GM15510 (cell line): ENCODE results near the gene NAA35.

Source experiments
- POLR2A ChIP-seq: IDR thresholded peaks from 3 replicates; pipeline ENCODE4 v1.6.1; 2011; ENCODE audit warnings: borderline replicate concordance; ENCODE audit not compliant: insufficient read length; ENCODE audit errors: extremely low read depth

The NAA35 gene

GRCh38 chr9:86039991-86040860 is 99.3 kb downstream of the NAA35 start:
- TF ChIP-seq POLR2A = no peak

- no peak for TF ChIP-seq POLR2A
Observed at GRCh38 chr9:86040861-86041155, 99.9 kb downstream of the NAA35 start.

DNA sequence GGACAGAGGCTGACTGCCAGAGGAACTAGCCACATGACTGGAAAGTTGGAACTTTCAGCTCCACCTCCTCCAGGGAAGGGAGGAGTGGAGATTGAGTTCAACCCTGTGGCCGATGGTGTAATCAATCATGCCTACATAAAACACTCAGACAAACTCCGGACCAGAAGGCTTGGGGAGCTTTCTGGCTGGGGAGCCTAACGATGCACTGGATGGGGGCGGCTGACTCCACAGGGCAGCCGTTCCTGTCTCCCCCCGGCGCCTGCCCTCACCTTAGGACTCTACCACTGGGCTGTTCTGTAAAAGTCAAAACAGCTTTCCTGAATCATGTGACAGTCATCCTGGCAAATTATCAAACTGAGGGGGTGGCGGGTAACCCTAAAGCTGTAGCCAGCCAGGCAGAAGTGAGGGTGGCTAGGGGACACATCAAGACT is 100.4 kb downstream of the NAA35 start:
- no peak for TF ChIP-seq POLR2A

DNA sequence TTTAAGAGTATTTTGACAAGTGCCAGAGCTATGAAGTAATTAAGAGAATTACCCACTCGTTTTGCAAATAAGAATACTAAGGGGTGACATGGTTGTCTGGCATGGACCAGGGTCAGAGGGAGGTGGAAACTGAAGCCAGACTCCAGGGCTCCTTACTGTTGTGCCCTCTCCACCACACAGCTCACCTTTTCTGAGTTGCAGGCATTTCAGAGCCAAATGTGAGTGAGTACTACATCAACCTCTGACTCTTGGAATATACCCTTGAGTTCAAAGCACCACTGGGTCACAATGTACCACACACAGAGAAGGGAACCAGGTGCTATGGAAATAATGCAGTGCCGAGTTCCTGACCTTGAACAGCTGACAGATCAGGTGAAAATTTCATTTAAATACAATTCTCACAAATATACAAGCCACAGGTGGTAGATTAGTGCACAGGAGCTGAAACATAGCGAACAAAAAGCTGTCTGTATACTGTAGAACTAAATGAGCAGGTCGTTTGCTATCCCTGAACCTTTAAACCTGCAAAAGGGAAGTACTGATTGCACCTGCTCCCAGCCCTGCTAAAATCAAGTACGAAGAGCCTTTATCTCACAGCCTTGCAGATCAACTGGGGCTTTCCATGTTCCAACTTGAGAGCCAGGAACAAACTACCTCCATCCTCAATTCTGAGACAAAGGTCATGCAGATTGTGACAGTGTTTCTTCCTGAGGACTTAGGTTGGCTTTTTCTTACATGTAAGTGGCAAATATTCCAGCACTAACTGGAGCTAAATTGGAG is 101.4 kb downstream of the NAA35 start:
- TF ChIP-seq POLR2A = no peak

GRCh38 chr9:86043586-86043985 is 102.6 kb downstream of the NAA35 start:
- TF ChIP-seq POLR2A = no peak

GRCh38 chr9:86043999-86044398 is 103.1 kb downstream of the NAA35 start:
- no peak for TF ChIP-seq POLR2A

DNA sequence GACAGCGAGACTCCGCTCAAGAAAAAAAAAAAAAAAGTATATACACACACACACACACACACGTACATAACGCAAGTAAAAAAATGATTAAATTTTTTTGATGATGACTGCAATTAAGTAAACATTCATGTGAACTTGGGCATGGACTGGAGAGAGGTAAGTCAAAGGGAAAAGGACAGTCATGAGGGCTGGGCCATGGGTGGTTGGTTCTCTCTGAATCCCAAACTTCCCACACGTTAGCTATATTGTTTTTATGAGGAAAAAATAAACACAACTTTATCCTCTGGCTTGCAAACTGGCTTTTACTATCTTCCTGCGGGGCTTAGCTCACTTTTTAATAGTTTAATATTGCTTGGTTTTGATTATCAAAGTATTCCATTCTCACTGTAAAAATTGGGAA is 104.7 kb downstream of the NAA35 start:
- TF ChIP-seq POLR2A = no peak

DNA sequence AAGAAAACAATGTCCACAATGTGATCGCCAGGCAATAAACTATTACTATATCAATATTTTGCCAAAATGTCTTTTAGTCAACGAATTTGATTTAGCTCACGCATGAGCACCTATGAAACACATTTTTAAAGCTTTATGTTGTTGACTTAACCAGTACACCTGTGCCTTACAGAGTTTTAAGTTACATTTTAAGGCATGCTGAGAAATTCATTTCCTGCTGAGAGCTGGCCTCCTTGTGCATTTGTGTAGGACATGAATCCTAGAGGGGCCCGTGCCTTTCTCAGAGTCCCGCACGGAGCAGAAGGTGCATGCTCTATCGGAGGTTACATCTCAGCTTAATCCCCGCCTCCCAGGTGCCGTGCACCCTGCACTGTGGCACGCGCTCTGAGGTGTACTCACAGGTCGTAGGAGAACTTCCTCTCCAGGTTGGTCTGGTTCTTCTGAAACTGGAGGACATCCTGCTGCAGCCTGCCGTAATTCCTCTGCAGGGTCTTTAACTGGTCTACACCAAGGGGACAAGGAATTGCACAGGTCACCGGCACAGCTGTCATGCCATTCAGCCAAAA is 105.2 kb downstream of the NAA35 start:
- no peak for TF ChIP-seq POLR2A

DNA sequence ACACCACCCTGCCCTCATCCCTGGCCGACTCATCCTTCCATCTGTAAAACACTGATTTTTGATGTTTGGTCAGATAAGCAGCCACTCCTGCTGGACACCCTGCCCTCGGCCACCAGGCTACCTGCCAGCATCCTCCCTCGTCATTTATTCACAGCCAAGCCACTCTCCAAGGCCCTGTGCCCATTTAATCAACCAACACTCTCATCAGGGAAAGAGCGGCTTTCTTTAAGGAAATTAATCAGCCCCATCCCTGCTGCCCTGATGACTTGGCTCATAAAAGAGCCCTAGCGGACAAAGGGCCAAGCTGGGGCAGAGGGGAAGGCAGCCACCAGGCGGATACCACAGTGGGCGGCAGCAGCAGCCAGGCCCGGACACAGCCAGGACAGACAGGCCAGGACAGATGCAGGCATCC is 106.0 kb downstream of the NAA35 start:
- no peak for TF ChIP-seq POLR2A

- no peak for TF ChIP-seq POLR2A
Observed at GRCh38 chr9:86047361-86047760, 106.4 kb downstream of the NAA35 start.

- no peak for TF ChIP-seq POLR2A
Observed at GRCh38 chr9:86052556-86053468, 111.9 kb downstream of the NAA35 start.

- TF ChIP-seq POLR2A = no peak
Observed at GRCh38 chr9:86054695-86055094, 113.7 kb downstream of the NAA35 start.

DNA sequence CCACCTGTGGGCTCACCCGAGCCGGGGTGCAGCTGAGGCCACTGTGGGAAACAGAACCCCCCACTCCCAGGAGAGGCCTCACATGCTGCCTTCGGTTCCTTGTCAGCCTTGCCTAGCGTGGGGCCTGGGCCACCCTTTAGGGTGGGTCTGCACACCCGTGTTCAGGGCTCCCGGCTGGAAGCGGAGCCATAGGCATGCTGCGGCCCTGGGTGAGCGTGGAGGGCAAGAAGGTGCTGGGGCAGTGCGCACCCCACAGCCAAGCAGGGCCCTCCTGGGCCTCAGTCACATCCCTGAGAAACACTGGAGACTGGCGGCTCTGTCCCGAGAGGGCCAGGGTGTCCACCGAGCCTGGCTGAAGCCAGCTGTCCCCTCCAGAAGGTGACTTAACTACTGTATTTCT is 116.5 kb downstream of the NAA35 start:
- no peak for TF ChIP-seq POLR2A

DNA sequence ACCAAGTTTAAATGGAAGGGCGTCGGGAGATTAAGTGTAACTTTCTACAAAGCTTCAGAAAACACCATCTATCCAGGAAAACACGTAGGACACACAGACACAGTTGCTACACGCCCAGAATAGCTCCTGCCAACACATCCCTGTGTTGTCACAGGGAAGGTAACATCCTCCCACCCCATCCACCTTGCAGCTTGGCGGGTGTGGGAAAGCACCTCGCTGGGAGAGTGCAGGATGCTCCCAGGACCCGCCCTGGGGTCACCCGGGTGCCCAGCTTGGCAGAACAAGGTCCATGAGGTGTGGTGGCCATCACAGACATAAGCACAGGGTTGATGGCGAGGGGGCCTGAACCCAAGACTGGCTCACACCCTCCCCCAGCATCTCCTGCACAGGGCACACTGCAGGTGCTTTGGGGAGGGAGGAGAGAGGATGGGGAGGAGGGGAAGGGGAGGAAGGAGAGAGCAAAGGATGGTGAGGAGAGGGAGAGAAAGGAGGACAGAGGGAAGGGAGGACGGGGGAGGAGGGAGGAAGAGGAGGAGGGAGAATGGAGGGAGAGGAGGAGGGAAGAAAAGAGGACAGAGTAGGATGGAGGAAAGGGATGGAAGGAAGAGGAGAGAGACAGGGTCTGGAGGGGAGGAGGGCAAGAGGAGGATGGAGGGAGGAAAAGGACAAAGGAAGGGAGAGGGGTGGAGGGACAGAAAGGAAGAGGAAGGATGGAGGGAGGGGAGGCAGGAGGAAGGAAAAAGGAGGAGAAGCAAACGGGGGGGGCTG is 121.2 kb downstream of the NAA35 start:
- no peak for TF ChIP-seq POLR2A

DNA sequence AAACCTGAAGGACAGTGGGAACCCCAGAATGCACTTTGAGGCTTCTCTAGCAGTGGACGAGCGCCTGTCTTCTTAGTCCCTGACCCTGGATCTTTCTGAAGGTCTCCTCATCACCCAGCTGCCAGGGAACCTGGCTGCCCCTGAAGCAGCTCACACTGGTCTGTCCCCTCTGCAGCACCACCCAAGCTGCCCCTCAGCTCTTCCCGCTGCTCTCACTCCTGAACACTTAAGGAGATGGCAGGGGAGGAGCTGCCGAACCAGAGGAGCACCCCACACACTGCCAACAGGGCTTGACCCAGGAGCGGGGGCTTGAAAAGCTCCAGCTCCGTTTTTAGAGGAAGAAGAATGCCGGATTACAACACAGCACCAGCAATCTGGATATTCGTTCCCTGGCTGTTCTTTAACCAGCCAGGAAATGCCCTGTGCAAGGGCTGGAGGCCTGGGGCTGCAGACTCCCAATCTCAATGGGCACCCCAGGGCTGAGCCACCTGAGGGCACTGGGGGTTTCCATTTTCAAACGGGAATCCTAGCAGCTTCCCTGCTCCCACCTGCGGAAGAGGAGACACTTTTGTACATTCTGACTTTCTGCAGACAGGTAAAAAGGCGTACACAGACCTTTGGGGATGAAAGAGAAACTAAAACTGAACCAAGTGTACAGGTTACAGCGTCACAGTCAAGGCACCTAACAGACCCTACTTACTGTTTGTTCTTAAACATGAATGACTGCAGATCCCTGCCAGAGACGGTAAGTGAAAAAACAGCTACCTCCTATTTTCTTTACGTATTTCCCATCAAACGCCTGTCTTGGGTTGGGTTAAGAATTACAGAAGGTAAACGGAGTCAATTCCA is 122.1 kb downstream of the NAA35 start:
- TF ChIP-seq POLR2A = no peak
